Stimulated activated CD4-positive, alpha-beta T cell treated with anti-CD3 and anti-CD28 coated beads, Interleukin-15, amount 100 ng/mL, for 1 hour (primary cell): ENCODE data around the gene LHCGR.
"Not testable (repeated sequence)": the region's sequence is repeated elsewhere in the genome, so short reads cannot be mapped to it uniquely, and the experiment has no call there.

Source experiments
- DNase-seq, 2 donors: peaks; one replicate each; pipeline ENCODE4 v3.0.0-alpha.2; 2020; ENCODE audit warnings: low read depth in 1 of 2, low spot score in 1 of 2

The LHCGR gene

DNA sequence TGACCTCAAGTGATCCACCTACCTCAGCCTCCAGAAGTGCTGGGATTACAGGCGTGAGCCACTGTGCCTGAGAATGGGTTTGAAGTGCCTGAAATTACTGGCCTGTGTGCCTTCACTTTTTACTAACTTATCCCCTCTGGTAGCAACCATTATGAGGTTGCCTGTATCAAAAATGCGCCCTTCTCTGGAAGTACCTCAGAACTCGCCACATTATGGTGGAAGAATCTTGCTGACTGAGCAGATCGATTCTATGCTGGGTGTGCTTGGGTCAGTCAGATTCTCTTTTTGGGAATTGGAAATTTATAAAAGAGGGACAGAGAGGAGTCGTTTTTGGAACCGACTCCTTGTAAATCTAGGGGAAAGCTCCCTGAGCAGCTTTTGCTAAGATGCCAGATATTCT lies 8.2 kb downstream of the LHCGR start:
- DNase-seq: no peak

DNA sequence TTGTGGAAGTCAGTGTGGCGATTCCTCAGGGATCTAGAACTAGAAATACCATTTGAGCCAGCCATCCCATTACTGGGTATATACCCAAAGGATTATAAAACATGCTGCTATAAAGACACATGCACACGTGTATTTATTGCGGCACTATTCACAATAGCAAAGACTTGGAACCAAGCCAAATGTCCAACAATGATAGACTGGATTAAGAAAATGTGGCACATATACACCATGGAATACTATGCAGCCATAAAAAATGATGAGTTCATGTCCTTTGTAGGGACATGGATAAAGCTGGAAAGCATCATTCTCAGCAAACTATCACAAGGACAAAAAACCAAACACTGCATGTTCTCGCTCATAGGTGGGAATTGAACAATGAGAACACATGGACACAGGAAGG lies 16.3 kb downstream of the LHCGR start:
- not testable (repeated sequence) for DNase-seq

DNA sequence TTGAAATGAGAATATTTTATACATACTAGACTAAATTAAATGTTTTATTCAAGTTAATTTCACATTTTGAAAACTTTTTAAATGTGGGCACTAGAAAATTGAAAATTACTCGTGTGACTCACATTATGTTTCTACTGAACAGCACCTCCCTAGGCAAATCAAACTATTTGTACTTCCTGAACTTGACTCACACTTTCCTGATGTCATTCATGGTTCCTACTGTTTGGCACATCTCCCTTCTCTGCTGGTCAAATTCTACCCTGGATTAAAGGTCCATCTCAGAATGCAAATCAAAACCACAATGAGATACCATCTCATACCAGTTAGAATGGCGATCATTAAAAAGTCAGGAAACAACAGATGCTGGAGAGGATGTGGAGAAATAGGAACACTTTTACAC lies 16.7 kb downstream of the LHCGR start:
- DNase-seq: no peak

DNA sequence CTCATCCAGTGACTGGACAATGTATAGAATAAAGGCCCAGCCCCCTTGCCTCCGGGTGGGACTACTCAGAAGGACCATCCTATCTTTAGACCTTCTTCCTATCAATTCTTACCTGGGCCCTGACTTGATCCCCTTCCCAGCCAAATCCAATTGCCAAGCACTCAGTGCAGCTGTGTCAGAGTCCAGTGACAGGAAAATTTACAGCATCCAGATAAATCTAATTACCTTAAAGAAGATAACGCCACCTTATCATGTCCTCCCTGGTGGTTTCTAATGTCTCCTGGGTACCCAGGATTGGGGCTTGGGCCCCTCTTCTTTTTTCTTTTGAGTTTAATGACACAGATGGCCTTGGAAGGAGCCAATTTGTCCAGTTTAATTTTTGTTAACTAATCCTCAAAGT lies 19.3 kb downstream of the LHCGR start:
- no peak for DNase-seq

DNA sequence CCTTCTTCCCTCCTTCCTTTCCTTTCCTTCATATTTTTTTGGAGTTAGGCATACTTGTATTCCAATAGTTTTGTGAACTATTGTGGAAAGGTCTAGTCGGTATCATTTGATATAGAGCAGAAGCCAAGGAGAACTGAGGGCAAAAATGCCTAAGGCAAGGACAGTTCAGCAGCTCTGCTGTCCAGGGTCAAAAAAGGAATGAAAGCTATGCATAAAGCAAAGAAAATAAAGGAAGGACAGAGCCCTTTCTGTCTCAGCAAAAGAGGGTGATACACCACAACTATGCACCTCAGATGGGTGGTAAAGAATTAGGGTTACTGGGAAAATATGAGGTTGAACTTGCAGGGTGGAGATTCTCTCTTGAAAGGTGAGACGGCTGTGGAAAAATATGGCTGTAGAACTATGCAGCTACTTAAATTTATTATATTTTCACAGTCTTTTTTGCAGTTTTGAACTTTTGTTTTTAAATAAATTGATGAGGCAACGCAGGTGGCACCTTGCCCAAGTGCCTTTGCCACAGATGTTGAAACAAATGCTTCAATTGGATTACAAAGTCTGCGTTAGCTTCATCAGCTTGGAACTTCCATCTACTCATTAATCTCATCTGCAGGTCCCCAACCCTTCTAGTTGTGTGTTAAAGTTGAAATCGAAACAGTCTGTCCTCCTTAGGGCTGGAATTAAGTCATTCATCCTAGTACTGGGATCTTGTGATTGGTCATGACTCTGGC lies 20.8 kb downstream of the LHCGR start:
- DNase-seq: no peak

DNA sequence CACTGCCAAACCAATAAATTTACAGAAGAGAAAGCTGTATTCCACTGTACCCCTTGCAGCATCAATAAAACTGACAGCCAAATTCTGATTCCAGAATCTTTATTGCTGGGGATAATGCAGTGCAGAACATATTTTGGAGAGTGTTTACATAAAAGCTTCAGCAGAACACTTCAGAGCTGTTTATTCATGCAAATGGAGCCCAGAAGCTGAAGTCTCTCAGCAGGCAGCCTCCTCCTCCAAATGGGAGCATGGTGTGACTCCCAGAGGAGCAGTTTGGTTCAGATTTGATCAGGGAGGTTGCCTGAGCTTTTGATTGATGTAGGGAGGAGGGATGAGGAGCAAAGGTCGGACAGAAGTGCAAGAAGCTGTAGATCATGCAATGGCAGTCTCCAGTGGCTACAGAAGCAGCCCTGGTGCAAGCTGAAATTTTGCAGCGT lies 22.4 kb downstream of the LHCGR start:
- DNase-seq: no peak

DNA sequence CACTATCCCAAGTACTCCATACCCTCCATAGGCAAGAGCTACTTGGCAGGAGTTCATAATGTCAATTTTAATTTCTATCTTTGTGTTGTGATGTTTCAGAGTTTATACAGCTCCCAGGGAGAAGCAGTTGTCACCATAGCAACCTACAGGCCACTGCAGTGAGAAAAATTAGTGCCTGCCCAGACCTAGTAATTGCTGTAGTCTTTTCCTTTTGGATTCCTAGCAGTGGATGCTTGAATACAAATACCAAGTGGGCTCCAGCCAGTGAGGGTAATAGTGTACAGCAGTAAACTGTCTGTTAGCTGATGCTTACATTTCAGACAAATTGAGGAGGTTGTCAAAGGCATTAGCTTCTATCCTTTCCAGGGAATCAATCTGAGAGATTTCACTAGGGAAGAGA lies 26.7 kb downstream of the LHCGR start:
- no peak for DNase-seq

DNA sequence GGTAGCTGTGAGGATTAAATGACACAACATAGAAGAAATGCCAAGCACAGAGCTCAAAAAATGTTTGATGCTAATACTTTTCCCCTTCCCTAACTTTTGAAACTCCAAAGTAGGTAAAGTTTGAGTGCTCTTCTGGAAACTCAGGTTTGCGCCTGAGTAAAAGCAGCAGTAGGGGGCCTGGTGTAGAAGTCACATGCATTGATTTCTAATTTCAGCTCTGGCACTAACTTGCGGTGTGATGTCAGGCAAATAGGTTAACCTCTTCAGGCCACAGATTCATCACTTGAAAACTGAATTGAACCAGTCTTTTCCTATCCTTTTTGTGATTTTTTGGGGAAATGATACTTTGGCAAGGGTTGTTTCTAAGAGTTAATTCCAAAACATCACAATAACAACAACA lies 27.2 kb downstream of the LHCGR start:
- DNase-seq: no peak

DNA sequence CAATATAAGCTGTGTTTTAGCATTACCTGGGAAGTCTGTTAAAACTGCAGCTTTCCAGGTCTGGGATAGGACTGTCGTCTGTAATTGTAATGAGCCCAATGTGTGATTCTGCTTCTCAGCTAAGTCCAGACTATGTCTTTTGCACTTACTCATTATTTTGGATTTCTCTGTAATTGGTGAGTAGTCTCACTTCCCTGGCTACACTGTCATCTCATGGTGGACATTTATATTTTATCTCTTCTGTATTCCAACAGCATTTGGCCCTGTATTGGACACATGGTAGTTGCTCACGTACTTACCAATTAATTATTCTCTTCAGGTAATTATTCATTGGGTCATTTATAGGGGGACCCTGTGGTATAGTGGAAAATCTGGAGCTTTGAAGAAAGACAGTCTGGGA lies 28.0 kb downstream of the LHCGR start:
- DNase-seq: no peak

DNA sequence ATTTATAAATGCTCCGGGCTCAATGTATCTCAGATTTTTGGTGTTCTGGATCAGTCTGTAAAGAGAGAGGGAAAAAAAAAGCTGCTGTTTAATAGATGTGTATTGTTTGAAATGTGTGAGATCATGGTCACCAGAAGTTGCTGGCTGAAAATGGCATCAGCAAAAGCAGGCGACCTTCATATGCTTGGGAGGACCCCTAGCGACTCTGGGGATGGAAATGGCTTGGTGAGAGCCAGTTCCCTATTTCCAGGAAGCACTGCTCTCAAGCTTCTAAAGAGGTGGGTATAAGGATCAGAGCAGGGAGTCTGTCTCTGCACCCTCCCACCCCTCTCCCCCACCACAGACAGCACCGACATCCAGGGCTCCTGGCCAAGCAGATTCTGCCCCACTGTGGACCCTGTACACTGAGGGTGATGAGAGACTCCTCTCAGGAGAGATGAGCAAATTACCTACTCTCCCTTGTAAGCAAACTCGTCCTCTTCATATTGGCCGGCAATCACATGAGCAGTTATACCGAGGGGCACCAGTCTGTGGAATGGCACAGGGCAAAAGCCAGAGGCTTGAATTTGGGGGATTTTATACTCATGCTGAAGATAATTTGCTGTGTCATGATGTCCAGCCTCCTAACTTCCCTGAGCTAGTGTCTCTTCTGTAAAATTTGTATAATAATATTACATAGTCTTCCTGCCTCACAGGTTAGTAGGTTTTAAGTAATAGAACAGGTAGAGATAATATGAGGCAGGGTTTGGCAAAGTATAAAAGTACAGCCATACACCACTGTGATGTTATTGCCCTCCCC lies 29.6 kb downstream of the LHCGR start:
- DNase-seq: no peak

DNA sequence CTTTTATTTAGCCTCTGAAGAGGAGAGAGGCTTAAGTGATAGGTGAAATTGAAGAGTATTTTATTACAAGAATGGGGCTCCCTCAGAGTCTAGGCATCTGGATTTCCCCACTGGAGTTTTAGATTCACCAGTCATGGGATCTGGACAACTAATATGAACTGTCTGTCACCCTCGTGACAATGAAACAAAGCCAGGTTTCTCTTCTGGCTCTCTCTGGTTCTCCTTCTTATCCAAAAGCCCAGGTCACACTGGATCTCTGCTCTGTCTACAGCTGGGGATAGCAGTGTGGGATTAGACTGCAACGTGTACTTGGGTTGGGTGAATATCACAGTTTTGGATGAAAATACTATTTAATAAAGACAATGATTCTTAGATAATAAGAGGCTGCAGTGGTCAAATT lies 31.2 kb downstream of the LHCGR start:
- DNase-seq: no peak

DNA sequence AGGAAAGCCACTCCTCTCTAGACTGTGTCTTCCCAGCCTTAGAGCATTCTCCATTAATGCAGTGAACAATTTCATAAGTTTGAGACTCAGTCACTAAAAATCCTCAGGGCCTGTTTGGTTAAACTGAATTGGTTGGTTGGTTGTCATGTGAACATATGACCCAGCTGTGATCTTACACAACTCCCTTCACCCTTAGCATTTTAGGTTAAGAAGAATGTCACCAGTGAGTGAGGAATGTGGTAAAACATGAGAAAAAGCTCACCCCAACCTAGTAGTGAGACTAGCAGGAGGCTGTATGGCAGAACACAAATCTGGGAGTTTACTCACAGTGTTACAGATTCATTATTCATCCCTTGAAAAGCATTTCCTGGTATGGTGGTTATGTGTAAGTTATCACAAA lies 32.4 kb downstream of the LHCGR start:
- no peak for DNase-seq

DNA sequence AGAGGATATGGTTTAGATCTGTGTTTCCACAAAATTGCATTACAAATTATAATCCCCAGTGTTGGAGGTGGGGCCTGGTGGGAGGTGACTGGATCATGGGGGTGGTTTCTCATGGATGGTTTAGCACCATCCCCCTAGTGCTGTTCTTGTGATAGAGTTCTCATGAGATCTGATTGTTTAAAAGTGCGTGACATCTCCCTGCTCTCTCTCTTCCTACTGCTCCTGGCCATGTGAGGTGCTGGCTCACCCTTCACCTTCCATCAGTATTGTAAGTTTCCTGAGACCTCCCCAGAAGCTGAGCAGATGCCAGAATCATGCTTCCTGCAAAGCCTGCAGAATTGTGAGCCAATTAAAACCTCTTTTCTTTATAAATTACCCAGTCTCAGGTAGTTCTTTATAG lies 33.1 kb downstream of the LHCGR start:
- no peak for DNase-seq

DNA sequence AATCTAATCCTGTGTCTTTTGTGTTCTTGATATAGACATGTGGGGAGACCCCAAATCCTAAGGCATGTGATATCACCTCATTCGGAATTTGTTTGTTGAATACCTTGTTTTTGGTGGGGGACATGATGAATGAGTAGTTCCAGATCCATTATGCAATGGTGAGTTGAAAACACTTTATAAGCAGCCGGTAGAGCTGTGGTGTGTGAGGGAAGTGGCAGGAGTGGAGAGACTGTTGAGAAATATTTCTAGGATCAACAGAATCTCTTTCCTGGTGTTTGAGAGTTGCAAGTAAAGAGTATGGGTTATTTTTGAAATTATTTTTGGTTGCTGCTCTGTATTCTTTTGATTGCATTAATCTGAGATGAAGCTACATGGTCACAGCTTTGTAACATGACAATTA lies 34.4 kb downstream of the LHCGR start:
- no peak for DNase-seq

DNA sequence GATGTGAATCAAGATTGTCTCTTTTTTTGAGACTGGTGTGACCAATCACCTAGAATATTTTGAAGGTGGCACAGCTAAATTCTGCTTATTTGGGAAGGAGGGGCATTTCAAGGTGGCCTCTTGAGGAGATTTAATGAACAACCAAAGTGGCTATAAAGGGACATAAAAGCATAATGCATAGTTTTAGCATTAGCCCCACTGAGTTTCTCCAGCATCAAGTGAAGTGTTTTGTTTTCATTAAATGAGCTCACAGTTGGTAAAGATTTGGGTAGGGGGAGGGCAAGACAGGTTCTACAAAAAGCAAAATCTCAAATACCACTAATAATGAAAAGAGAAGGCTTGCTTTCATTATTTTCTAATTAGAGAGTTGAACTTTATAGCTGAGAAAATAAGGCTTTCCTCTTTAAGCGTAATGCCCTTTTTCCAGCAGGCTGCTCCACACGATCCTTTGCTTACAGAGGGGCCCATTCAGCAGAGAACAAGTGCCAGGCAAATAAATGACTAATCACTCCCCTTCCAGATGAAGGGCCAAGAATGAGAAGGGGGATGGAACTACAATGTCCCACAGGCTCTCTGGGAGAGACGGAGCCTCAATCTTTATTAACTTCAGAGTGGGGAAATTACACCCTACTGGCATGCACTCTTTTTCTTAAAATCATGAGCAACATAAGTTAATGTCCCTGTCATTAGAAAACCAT lies 35.9 kb downstream of the LHCGR start:
- no peak for DNase-seq

DNA sequence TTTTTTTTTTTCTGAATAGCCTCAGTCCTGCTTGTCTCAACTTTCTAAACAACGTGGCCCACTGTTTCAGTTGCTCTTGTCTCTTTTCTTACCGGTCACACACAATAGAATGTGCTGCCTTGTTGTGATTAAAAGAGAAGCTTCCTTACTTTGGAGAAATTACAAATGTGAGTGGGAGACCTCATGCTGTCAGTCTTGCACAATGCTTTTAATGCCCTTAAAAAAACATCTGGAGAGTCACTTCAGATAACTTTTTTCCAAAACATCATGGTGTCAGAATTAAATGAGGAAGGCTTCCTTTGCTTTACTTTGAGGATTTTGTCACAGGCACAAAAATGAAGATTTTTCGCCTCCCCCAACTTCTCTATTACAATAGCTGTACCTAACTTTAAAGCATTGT lies 37.7 kb downstream of the LHCGR start:
- DNase-seq: no peak

DNA sequence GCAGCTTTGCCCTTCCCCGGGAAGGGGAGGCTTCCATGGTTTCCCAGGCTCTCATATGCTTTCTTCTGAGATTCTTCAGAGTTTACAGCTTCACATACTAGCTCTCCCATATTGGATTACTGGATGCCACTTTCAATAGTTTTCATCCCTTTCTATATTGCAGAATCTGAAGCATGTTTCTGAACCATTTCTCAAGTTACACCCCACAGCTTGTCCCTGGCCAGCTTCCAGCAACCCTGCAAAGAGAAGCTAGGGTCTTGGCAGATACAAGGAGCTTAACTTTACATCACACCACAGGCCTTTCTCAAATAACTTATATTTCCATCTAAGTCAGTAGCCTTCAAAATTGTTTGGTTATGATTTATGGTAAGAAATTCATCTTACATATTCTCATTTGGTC lies 39.6 kb downstream of the LHCGR start:
- DNase-seq: no peak

DNA sequence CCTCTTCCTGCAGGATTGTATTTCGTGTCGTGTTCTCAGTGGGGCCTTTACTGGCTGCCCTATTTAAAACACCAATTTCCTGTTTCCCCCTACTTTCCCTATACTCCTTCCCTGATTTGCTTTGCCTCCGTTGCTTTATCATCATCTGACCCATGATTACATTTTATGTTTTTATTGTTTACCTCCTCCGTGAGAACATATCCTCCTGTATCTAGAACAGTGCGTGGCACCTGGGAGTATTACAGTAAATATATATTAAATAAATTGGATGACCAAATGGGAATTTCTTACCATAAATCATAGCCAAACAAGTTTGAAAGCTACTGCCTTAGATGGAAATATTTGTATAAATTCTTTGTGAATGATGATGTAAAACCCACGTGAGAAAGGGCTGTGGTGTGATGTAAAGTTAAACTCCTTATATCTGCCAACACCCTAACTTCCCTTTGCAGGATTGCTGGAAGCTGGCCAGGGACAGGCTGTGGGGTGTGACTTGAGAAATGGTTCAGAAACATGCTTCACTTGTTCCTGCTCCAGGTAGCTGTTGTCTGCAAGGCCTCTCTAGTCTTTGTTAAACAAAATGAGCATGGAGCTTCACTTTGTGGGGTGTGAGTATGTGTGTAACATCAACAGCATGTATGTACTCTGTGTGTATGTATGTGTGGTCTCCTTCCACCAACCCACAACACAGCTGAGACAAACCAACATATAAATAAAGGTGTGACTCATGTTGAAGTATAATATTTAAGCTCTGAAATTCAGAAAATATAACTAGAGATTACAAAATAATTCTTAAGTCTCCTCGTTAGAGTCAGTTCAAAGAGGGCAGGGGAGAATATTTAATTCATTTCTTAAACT lies 40.3 kb downstream of the LHCGR start:
- no peak for DNase-seq

DNA sequence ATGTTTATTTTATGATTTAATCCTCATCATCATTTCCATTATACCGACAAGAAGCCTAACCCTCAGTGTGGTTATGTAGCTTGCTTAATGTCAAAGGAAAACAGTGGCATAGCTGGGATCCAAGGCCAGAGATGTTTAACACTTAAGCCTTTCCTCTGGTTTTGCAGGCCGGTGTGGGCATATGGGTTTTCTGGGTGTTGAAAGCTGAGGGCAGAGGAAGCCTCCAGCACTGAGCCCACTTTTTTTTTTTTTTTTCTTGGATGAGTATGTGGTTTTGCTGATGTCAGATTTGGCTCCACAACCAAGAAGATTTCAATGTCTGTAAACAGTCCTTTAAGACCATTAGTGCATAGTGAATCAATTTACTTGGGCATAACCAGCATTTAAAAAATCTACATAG lies 41.3 kb downstream of the LHCGR start:
- DNase-seq: no peak

DNA sequence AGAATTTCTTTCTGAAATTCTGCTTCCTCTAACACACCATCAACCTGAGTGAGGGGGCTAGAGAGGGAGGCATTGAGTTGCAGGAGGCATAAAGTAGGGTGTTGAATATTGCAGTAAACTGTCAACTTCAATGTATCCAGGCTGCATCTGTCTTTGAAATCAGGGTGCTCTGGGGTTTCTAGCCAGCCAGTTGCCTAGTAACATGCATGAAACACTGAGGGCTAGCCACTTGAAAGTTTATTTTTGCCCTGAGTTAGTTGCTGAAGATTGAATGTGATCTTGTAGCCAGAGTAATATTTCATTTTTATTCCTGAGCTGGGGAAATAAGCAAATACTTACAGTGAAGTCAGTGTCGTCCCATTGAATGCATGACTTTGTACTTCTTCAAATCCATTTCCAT lies 41.9 kb downstream of the LHCGR start:
- no peak for DNase-seq

DNA sequence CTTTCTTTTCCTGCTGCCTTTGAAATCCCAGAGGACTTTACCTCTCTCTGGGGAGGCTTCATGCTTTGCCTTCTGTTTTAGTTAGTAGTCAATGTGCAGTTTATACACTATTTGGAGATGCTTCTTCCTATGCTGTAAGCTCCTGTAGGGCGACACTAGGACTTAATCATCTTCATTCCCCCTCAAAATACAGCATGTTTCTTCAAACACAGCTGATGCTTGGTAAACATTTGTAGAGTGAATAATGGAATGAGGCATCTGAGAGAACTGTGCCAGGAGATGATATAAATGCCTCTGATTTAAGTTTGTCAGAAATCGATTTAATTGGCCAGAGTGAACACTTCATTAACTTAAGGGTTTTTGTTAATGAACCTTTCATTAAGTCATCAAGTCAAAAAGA lies 43.4 kb downstream of the LHCGR start:
- no peak for DNase-seq
